ENCODE results near the gene PIK3R4. TPM values are rescaled to one million over a fixed set of nuclear protein-coding genes. Genes with fewer than 3 reads are reported as not detected.

The PIK3R4 gene
- total RNA-seq, 1 donor, result 14.4 TPM

DNA sequence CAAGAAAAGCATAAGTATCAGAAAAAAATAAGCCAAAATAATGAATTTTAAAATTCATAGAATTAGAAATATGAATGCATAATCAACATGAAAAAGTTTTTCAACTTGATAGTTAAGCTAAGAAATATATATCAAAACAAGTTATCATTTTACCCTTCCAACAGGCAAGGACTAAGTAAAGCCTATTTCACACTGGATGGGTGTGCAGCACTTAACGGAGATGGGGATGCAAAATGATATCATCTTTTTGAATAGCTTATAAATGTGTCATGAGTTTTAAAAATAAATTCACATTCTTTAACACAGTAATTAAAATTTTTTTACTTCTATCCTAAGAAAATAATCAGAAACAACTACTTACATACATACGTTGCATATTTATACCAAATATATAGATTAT lies 20.9 kb downstream of the PIK3R4 start:
- no peak overlapping the region for H3K4me3 ChIP-seq (ENCODE audit: low read length)
- H3K4me1 ChIP-seq (ENCODE audit: insufficient read depth, low read length), result no peaks in the 10 kb centered on the region
- no peaks in the 10 kb centered on the region for H3K9me3 ChIP-seq (ENCODE audit: low read depth, low read length)
- no peaks in the 10 kb centered on the region for H3K27me3 ChIP-seq (ENCODE audit: insufficient read depth, low read length)

DNA sequence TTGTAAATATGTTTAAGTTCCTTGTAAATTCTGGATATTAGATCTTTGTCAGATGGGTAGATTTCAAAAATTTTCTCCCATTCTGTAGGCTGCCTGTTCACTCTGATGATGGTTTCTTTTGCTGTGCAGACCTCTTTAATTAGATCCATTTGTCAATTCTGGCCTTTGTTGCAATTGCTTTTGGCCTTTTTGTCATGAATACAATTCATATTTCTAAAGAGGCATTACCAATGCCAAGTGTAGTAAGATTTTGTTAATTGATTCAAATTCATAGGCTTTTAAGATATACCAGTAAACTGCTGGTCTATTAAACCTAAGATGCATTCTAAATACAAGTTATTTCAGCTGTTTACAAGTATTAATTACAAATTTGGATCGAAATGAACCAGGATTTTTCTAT lies 31.0 kb downstream of the PIK3R4 start:
- no peak overlapping the region for H3K4me3 ChIP-seq (ENCODE audit: low read length)
- no peaks in the 10 kb centered on the region for H3K9me3 ChIP-seq (ENCODE audit: low read depth, low read length)
- H3K27me3 ChIP-seq (ENCODE audit: insufficient read depth, low read length), result no peaks in the 10 kb centered on the region
- H3K4me1 ChIP-seq (ENCODE audit: insufficient read depth, low read length), result no peaks in the 10 kb centered on the region

DNA sequence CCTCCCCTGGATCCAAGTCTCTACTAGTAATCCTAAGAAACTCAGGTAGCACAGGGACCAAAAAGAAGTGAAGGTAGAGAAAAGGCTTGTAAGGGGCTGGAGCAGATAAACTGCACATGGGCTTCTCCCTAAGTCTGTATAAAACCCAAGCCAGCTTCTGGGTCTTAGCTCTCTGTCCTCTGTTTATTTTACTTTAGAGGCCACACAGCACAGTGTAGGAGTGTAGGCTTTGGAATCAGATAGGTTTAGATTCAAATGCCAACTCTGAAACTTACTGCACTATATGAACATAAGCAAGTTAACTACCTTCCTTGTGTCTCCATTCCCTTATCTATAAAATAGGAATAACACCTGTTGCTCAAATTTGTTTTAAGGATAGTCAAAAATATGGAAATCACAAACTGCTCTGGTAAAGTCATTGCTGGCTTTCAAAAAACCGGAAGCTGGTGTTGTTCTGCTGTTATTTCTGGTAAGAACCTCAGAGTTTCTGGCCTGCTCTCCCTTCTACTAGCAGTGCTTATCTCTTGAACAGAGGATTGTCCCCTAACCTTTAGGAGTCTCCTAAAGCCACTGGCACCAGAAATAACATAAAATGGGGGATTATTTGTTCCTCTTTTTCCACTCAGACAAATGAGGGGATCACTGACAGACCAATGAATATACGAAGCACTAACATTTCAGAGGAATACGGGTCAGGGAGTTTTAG lies 33.8 kb downstream of the PIK3R4 start:
- Histone ChIP-seq H3K9me3 (ENCODE audit: low read depth, low read length) (no peaks in the 10 kb centered on the region), H3K4me1 (ENCODE audit: insufficient read depth, low read length) (no peaks in the 10 kb centered on the region), H3K4me3 (ENCODE audit: low read length) (no peak overlapping the region), H3K27me3 (ENCODE audit: insufficient read depth, low read length) (no peaks in the 10 kb centered on the region)

DNA sequence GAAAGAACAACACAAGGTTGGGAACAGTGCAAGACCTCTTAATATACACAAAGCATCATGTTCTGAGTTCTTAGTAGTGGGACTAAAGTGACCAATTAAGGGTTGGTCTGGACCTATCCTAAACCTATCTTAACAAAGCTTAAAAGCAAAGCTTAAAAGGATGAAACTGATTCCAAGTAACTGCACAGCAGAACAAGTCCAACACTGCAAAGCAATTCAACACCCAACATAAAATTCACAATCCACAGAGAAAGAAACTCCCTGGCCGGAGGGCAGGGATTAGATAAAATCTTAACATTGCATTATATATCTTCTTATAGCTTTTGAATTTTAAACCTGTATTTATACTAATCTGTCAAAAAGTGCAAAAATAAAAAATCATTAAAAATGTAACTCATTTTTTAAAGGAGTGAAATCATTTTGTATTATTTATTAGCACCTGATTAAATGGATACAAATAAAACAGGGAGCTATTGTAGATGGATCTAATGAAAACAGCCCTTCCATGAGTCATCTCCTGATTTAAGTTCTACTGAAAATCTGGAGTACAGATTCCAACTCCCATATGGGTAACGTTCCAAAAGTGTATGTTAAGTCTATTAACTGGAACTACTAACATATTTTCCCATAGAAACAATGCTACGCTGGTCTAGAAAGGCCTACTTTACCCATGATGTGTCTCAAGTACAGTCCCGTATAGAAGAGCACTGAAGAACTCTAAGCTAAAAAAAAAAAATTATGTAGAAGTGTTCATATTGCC lies 34.9 kb downstream of the PIK3R4 start:
- H3K27me3 ChIP-seq (ENCODE audit: insufficient read depth, low read length), result no peaks in the 10 kb centered on the region
- no peak overlapping the region for H3K4me3 ChIP-seq (ENCODE audit: low read length)
- H3K4me1 ChIP-seq (ENCODE audit: insufficient read depth, low read length), result no peaks in the 10 kb centered on the region
- no peaks in the 10 kb centered on the region for H3K9me3 ChIP-seq (ENCODE audit: low read depth, low read length)

DNA sequence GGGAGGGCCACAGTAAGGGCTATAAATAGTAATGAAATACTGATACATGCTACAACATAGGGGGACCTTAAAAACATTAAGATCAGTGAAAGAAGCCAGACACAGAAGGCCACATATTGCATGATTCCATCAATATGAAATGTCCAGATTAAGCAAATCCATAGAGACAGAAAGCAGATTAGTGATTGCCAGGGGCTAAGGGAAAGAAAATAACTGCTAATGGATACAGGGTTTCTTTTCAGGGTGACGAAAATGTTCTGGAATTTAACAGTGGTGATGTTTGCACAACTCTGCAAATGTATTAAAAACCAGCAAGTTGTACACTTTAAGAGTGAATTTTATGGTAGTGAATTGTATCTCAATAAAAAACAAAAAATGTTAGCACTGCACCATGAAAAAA lies 37.0 kb downstream of the PIK3R4 start:
- no peaks in the 10 kb centered on the region for H3K27me3 ChIP-seq (ENCODE audit: insufficient read depth, low read length)
- no peaks in the 10 kb centered on the region for H3K4me1 ChIP-seq (ENCODE audit: insufficient read depth, low read length)
- H3K4me3 ChIP-seq (ENCODE audit: low read length), result no peak overlapping the region
- H3K9me3 ChIP-seq (ENCODE audit: low read depth, low read length), result no peaks in the 10 kb centered on the region

DNA sequence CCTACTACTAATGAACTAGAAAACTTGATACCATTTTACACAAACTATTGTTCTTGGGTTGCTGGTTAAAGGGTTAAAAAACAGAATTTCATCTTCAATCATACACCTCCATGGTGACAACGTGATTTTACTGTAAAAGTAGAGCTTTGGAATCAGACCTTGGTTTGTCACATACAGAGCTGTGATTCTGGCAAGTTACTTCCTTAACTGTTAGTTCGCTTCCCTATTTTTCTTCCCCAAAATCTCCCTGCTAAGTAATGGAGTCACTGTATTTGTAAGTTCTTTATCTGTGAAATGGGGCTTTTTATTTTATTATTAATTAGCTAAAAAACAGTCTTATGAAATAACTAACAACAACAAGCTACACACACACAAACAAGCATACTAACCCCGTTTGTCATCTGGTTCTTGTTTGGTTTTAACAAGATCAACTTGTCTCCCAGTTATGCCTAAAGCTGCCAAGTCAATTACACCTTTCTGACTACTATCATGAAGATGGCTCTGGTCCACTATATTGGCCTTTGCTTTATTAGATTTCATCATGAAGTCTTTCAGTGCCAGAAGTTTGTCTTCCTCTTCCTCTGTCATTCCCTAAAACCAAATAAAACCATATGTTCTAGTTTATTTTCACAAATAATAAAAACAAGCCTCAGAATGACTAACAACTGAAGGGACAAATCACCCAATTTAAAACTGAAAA lies 38.6 kb downstream of the PIK3R4 start:
- no peaks in the 10 kb centered on the region for H3K9me3 ChIP-seq (ENCODE audit: low read depth, low read length)
- H3K27me3 ChIP-seq (ENCODE audit: insufficient read depth, low read length), result no peaks in the 10 kb centered on the region
- H3K4me3 ChIP-seq (ENCODE audit: low read length), result no peak overlapping the region
- no peaks in the 10 kb centered on the region for H3K4me1 ChIP-seq (ENCODE audit: insufficient read depth, low read length)

DNA sequence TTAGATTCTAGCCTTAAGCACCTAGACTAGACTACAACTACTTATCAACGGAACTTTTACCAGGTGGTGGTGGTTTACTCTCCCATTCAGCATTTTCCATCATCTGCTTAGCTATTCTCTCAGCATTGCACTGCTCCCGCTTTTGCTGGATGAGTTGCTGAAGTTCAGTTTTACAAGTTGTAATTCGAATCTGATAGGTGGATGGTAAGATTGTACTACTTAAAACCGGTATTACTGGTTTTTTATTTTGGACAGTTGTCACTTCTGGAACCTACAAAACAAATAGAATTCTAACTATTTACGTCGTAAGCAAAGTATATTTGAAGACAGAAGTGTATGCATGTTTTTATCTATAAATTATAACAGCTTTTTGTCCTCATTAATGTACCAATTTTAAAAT lies 41.1 kb downstream of the PIK3R4 start:
- no peaks in the 10 kb centered on the region for H3K27me3 ChIP-seq (ENCODE audit: insufficient read depth, low read length)
- no peak overlapping the region for H3K4me3 ChIP-seq (ENCODE audit: low read length)
- no peaks in the 10 kb centered on the region for H3K4me1 ChIP-seq (ENCODE audit: insufficient read depth, low read length)
- no peaks in the 10 kb centered on the region for H3K9me3 ChIP-seq (ENCODE audit: low read depth, low read length)

DNA sequence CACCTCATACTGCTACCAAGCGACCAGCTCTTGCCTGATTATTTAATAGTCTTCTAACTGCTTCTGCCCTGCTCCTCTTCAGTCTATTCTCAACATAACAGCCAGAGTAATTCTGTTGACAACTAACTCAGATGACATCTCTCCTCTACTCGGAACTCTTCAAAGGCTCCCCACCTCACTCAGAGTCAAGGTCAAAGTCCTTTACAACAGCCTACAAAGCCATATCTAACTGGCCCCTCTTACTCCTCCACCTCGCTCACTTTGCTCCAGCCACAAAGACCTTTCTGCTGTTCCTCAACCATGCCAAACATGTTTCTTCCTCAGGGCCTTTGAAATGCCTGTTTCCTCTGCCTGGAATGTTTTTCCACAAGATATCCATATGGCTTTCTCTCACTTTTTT lies 43.6 kb downstream of the PIK3R4 start:
- no peaks in the 10 kb centered on the region for H3K27me3 ChIP-seq (ENCODE audit: insufficient read depth, low read length)
- H3K9me3 ChIP-seq (ENCODE audit: low read depth, low read length), result no peaks in the 10 kb centered on the region
- H3K4me1 ChIP-seq (ENCODE audit: insufficient read depth, low read length), result no peaks in the 10 kb centered on the region
- H3K4me3 ChIP-seq (ENCODE audit: low read length), result no peak overlapping the region

DNA sequence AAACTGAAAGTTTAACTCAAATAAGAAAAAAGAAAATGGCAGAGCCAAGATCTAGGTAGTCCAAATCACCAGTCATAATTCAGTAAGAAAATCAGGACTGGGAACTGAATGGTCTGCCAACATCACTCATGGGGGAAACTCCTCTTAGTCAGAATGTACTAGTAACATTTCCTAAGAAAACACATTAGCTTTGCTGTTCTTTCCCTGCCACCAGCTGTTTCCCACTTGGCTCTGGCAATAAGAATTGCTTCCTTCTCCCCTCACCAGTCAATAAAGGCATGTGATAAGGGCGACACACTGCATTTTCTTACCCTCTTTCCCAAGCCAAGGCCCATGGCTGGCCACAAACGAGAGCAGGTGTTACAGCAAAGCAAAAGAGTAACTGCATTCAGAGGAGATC lies 46.1 kb downstream of the PIK3R4 start:
- Histone ChIP-seq H3K27me3 (ENCODE audit: insufficient read depth, low read length) (no peaks in the 10 kb centered on the region), H3K4me3 (ENCODE audit: low read length) (no peak overlapping the region), H3K9me3 (ENCODE audit: low read depth, low read length) (no peaks in the 10 kb centered on the region), H3K4me1 (ENCODE audit: insufficient read depth, low read length) (no peaks in the 10 kb centered on the region)

DNA sequence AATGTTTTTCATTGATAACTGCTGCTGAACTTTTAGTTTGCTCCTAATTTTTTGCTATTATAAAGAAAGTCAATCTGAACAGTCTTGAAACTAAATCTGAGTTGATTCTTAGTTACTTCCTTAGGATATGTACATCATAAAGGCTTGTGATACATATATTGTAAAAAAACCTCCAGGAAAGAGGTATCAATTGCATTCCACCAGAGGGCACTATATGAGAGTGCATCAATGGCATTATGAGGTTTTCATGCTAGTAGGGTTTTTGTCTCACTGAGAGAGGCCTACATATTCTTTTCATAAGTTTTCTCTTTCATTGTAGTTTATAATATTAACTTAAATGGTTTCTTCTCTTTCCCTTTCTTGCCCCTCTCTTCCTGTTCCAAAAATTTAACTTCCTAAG lies 46.9 kb downstream of the PIK3R4 start:
- Histone ChIP-seq H3K9me3 (ENCODE audit: low read depth, low read length) (no peaks in the 10 kb centered on the region), H3K27me3 (ENCODE audit: insufficient read depth, low read length) (no peaks in the 10 kb centered on the region), H3K4me1 (ENCODE audit: insufficient read depth, low read length) (no peaks in the 10 kb centered on the region), H3K4me3 (ENCODE audit: low read length) (no peak overlapping the region)

DNA sequence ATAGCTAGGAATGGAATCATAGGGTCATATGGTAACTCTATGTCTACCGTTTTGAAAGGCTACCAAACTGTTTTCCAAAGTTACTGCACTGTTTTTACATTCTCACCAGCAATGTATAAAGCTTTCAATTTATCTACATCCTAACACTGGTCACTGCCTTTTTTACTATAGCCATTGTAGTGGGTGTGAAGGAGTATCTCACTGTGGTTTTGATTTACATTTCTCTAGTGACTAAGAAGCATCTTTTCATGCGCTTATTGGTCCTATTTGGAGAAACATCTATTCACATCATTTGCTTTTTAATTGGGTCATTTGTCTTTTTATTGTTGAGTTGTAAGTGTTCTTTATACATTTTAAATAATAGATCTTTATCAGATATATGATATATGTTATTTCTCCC lies 53.3 kb downstream of the PIK3R4 start:
- H3K4me3 ChIP-seq (ENCODE audit: low read length), result no peak overlapping the region

DNA sequence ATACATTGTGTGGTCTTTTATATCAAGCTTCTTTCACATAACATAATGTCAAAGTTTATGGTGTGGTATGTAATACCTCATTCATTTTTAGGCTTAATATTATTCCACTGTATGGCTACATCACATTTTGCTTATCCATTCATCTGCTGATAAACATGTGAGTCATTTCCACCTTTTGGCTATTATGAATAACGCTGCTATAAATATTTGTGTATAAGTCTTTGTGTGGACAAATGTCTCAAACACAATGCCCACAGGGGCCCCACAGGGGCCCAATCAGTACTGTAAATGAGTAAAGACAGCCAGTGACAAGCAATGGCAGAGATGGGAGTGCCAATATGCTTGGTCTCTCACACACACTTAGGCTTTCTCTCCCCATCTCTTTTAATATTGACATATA lies 54.2 kb downstream of the PIK3R4 start:
- H3K9me3 ChIP-seq (ENCODE audit: low read depth, low read length), result no peaks in the 10 kb centered on the region
- H3K27me3 ChIP-seq (ENCODE audit: insufficient read depth, low read length), result no peaks in the 10 kb centered on the region
- no peaks in the 10 kb centered on the region for H3K4me1 ChIP-seq (ENCODE audit: insufficient read depth, low read length)
- no peak overlapping the region for H3K4me3 ChIP-seq (ENCODE audit: low read length)

More for the DNA sequence above, 53.3 kb downstream of the PIK3R4 start:
- Histone ChIP-seq H3K4me1 (ENCODE audit: insufficient read depth, low read length) (no peaks in the 10 kb centered on the region), H3K9me3 (ENCODE audit: low read depth, low read length) (no peaks in the 10 kb centered on the region), H3K27me3 (ENCODE audit: insufficient read depth, low read length) (no peaks in the 10 kb centered on the region)

DNA sequence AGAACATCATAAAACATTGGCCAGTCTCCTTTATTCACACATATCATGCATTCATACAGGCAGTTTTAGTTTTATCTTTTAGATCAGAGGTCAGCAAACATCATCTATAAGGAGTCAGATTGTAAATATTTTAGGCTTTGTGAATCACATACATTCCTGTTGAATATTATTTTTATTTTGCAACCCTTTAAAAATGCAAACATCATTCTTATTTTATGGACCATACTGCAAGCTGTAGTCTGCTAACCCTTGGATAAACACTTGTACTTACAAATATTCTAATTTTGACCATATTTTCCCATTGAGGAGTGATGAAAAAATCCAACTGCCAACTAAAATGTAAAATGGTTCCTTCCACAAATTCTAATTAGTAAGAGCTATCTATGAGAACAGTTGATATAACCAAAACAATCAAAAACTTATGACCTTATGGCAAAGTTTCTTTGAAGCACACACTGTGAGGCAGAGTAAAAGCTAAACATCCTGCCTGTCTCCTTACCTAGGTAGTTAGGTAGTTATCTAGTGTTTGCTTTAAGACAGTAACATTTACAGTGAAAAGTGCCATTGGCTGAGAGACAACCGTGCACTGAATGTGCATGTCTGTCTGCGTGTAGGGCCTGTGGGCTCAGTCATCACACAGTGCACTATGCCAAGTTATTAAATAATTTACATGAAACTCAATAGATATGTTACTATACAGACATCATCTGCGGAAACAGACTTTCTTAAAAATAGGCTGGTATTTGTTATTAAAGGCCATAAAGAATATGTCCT lies 57.7 kb downstream of the PIK3R4 start:
- Histone ChIP-seq H3K27me3 (ENCODE audit: insufficient read depth, low read length) (no peaks in the 10 kb centered on the region), H3K4me1 (ENCODE audit: insufficient read depth, low read length) (no peaks in the 10 kb centered on the region), H3K4me3 (ENCODE audit: low read length) (no peak overlapping the region)

DNA sequence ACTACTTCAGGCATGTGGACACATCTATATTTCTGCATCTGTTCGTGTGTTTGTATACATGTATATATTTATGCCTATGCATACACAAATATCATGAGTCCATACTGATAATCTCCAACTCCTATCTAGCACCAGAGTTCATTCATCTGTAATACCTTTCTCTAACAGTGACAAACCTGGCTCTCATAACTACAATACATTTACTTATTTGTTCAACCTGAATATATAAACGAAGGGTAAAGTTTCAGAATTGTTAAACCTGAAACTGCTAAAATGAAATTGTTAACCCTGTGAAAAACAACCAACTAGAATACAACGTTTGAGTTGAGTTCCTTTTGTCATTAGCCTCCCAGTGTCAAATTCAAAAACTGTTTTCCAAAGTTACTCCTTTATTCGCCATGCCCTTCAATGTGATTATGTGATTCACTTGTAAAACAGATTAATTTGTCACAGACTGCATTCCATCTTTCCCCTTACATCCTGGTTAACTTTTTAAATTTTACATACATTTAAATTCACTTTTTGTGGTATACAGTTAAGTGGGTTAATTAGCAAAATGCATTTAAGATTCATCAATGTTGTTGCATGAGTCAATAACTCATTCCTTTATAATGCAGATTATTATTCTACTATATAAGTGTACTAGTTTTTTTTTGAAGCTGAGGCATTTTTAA lies 58.5 kb downstream of the PIK3R4 start:
- Histone ChIP-seq H3K4me3 (ENCODE audit: low read length) (no peak overlapping the region), H3K27me3 (ENCODE audit: insufficient read depth, low read length) (no peaks in the 10 kb centered on the region), H3K4me1 (ENCODE audit: insufficient read depth, low read length) (no peaks in the 10 kb centered on the region), H3K9me3 (ENCODE audit: low read depth, low read length) (no peaks in the 10 kb centered on the region)

More for the DNA sequence above, 57.7 kb downstream of the PIK3R4 start:
- no peaks in the 10 kb centered on the region for H3K9me3 ChIP-seq (ENCODE audit: low read depth, low read length)

Data from mononuclear cell (primary cell).